ENCODE data around the gene SLC43A1. TPM values are rescaled to one million over a fixed set of nuclear protein-coding genes. Genes with fewer than 3 reads are reported as not detected.
A peak's percentile ranks its signal among the peaks of the same experiment; 100 is the strongest.

SLC43A1 gene
- total RNA-seq, 1 donor from 2014 or later = 9.1 TPM

DNA sequence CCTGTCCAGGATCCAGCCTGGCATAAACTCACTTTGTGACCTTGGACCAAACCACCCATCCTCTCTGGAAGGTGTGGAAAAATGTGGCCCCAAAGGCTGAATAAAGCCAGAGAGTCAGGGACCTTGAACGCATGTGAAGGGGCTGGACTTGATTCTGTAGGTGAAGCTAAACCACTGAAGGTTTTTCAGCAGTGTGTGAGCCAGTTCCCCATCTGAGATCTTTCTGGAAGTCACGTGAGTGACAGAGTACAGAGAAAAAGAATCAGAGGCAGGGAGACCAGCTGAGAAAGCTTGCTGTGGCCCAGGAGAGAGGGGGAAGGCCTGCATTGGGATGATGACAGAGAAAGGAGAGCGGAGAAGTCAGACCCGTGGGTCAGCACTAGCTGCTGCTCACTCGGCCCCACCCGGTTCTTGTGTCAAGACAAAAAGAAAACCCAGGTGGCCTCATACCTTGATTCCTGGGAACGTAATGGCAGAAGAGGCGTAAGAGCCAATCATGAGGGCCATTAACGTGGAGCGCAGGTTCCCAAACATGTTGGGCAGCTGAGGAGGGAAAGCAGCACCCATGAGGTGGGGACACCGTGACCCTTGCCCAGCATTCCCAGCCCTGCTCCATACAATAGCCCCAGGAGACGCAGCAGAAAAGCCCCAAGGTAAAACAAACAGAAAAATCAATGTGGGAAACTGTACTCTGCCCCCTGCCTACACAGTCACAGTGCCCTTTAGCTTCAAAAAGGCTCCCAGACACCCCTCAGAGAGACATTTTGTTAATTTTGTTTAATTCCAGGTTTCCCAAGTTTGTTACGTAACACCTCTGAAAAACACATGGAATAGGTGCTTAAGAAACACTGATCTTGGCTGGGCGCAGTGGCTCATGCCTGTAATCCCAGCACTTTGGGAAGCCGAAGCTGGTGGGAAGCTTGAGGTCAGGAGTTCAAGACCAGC is 17.9 kb downstream of the SLC43A1 start:
- DNase-seq = no peak

DNA sequence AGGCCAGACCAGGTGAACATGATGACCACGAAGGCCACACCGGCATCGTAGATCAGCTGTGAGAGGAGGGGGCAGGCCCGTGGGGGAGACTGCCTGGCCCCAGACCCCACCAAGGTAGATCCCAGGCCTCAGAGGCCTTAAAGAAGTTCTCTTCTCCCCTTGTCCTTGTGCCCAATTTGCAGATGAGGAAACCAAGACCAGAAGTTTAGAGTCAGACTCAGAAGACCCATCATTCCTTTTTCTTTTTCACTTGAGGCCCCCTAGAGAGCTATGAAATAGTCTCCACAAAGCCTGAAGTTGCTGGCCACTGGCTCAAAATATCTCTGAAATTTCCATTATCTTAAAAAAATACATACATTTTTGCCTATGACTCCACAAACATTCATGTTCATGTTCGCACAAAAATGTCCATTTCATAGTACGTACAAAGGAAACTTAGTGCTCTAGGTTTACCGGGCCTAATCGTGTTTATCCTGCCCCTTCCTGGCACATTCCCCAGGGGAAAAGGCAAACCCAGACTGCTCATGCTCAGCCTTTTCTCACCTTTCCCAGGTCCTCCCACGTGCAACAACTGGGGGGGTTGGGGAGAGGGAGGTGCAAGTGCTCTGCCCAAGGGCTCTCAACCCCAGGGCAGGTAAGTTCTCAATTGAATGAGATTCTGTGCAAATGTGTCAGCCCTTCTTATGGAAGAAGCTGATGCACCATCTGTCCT is 19.2 kb downstream of the SLC43A1 start:
- DNase-seq = no peak

DNA sequence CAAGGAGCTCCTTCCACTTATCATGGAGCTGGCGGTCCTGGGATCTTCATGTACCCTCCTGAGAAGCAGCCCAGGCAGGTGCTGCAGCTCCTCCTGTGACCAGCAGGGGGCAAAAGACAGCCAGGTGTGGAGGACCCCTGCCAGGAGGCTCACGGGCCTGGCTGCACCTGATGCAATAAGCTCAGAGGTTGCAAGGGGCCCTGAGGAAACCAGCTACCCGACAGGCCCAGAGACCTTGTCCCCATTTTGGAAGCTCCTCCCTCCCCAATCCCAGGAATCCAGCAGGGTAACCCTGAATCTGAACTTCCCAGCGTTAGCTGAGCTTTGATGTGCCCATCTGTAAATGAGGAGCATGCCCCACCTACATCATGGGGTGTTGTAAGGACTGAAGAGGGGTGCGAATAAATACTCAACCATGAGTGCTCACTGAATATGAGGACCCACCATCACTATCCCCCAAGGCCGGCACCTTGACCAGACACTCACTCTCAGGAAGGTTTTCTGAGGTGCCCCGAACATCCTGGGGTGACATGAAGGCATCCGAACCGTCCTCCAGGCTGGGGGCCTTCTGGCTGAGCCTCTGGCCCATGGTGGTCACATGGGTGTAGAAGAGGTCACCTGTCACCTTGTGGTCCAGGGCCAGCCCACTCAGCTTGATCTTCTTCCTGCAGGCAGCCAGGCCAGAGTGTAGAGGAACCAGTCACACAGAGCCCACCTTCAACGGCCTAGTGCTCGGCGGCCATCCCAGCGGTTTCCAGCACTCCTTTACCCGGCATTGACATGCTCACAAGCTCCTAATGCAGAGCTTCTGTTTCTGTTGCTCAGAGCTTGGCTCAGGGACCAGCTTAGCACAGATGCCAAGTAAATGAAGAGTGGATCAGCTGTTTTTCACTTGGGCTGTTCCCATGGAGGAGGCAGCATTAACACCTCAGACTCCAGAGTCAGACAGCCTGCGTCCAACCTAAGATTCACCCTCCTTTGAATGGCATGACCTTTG is 21.7 kb downstream of the SLC43A1 start:
- peak; percentile 65 for DNase-seq

DNA sequence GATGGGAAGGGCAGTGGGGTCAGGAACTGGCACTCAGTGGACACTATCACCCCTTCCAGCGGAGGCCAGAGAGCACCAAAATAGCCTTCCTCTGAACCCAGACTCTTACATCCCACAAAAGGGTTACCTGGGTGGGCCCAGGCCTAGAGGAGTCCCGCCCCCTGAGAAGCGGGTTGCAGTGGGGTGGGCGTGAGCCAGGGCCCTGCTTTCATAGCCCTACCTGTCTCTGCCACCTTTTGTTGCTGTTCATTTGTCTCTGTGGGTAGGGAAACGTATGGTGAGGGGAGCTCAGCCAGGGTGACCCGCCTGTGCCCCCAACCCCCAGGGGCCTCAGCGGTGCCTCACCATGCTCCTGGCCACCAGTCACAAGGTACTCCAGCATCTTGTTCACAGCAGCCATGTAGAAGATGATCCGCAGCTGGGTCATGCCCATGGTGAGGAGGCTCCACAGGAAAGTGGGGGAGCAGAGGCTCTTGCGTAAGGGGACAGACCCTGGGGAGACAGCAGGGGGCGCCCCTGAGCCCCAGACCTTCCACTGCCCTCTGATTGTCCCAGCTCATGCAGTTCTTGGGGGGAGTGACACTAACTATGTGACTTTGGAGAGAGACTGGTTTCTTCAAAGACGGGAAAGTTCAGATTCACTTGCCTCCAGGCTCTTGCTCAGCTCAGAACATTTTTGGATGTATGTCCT is 24.0 kb downstream of the SLC43A1 start:
- DNase-seq = no peak

DNA sequence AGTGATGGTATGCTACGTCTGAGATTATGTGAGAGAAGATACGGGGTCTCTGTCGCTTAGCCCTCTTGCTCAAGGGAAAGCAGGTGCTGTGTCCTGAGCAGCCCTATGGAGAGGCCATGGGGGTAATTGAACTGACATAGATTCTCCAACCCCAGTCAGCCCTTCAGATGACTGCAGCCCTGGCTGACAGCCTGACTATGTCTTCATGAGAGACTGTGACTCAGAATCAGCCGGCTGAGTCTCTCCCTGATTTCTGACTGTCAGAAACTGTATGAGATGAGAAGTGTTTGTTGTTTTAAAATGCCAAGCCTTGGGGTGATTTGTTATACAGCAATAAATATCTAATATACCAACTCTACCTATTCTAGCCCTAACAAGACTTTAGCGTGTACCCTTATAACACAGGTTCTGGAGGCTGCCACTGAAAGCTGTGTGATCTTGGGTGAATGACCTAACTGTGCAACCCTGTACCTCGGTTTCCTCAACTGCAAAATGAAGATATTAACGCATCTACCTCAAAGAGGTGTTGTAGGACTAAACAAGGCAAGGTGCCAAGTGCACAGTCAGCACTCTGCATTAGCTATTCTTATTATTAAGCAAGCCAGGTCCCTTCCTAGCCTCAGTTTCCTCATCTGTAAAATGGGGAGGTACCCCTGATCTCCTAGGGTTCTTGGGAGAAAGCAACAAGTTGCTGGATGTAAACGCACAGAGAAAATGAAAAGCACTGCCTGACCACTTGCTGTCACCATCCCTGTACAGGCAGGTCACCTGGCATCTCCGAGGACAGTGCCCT is 24.9 kb downstream of the SLC43A1 start:
- DNase-seq = no peak

DNA sequence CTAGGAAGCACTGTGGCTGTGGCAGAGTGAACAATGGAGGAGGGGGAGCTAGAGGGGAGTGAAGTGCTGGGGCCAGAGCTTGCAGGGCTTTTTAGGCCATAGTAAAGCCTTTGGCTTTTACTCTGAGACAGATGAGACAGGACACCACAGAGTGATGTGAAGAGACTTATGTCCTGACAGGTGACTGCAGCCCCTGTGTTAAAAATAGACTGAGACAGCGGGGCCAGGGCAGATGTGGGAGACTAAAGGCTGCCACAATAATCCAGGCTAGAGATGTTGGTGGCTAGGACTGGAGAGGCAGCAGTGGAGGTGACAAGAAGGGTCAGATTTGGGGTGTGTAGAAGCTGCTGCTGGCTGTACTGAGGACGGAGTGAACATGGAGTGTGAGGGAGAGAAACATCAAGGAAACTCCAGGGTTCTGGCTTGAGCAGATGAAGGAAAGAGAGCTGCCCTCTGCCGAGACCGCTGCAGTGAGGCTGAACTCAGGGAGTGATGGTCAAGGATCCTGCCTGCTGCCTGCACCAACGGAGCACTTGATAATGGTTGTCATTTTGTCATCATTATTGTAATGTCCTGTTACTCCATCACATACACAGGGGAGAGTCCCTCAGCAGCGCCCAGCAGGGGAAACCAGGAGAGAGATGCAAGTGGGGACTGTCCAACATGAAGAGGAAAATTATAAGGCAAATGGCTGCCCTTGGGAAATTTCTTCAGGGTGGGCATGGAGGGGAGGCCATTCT is 27.4 kb downstream of the SLC43A1 start:
- DNase-seq = peak; percentile 30

DNA sequence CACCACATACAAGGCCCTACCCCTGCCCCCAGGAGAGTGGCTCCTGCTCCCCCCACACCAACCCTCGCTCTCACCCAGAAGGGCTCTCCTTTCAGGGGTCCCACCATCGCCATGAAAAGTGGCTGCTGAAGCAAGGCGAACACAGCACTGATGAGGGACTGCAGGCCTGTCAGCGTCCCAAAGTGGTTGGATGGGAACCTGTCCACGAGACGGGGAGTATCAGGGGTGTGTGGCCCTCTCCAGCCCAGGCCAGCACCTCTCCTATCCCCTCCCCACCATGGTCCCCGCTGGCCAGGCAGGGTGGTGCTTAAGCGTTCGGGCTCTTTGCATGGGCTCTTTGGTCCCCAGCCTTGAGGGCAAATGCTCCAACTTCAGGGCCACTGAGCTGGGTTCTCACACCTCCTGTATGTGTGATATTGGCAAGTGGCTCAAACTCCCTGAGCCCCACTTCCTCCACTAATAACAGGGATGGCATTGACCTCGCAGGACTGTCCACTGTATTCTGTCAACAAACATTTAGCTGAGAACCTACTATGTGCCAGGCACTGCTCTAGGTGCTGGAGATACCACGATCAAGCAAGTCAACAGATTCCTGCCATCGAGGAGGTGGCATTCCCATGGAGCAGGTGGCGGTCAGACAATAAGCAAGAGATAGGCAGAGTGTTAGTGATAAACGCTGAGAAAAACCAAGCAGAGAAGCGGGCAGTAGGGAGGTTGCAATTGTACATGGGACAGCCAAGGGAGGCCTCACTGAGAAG is 28.3 kb downstream of the SLC43A1 start:
- no peak for DNase-seq

DNA sequence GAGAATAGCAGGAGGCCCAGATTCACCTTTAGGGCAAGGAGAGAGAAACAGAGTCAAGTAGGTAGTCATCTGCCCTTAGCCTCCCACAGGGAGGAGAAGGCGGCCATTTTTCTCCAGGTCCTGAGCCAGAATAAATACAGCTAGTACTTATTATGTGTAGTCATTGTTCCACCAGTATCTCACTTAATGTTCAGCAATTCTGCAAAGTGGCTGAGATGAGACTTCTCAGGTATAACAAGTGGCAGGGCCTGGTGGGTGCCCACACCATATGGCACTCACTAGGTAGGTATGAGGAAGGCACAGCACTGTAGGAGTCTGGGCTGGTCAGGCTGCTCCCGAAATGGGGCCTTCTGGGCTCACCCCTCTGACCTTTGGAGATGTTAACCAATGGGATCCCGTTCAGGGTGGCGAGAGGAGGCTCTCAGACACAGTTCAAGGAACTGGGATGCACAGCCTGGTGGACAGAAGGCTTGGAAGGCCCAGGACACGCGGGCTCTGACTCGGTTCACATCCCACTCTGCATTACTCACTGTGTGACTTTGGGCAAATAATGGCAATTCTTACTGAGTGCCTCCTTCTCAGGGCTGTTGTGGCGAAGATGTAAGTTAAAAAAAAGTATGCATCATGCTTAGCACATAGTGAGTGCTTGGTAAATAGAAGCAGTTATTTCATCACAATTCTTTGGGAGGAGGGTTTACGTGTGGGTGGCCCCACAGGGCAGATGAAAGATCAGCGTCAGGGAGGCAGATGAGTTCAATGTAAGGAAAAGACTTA is 30.1 kb downstream of the SLC43A1 start:
- no peak for DNase-seq

DNA sequence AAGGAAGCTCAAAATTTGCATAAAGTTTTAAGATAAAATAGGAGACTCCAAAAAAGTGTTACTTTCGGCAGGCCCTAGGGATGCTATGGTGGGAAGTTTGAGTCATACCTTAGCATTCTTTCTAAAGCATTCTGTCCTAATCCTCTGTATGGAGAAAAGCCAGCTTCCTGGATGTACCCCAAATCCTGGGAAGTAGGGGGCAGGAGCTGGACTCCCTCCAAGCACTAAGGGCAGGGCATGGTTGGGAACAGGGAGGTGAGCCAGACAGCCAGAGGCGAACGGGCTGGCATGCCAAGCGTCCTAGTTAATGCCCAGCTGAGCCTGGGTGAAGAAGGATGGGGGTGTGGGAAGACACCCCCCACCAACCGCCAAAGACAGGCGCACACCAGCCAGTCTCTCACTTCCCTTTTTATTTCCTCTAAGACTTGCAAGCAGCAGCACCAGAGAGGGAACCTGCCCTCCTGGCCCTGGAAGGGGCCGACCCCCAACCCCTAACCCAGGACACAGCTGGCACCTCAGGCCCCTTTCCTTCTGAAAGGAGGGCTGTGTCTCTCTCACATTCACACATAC is 31.3 kb downstream of the SLC43A1 start:
- no peak for DNase-seq

DNA sequence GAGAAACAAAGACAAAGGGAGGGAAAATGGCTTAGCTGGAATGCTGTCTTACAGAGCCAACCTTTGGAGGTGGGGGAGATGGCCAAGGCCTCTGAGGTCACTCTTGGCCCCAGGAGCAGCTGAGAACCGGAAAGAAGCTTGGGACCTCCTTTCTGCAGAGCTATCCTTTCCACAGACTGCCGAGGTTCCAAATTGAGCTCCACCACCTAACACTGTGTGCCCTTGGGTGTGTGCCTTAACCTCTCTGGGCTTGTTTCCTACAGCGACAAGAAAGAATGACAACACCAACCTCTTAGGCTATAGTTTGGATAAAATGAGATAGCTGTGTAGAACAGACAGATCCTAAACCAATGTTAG is 32.0 kb downstream of the SLC43A1 start:
- DNase-seq = no peak

DNA sequence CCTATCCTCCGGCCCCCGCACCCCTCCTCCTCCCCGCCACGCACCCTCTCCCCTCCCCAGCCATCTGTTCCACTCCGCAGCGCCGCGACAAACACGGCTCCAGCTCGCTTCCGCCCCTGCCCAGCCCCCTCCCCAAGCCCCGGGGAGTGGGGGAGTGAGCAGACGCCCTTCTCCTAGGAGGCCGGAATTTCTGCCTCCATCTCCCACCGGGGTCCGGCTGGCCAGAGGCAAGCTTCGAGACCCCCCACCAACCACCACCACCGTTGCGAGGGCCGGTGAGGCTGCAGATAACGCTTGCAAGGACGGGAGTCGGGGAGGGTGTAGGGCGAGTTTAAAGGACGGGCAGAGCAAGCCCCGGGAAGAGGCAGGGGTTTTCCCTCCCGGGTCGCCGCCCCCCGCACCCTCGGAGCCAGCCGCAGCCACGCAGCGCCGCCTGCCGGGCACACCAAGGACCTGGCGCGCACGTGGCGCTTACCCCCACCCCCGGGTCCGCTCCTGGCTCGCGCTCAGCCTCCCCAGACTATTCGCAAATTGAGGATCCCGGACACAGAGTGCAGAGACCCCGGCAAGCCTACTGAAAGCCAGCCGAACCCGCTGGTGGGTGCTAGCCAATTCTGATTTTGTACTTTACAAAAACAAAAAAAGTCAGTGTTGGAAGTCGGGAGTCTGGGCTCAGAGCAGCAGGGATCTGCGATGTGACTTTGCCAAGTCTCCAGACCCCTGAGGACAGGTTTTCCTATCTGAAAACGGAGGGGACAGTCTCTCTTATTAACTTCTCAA is 32.5 kb downstream of the SLC43A1 start:
- DNase-seq = peak; percentile 67

DNA sequence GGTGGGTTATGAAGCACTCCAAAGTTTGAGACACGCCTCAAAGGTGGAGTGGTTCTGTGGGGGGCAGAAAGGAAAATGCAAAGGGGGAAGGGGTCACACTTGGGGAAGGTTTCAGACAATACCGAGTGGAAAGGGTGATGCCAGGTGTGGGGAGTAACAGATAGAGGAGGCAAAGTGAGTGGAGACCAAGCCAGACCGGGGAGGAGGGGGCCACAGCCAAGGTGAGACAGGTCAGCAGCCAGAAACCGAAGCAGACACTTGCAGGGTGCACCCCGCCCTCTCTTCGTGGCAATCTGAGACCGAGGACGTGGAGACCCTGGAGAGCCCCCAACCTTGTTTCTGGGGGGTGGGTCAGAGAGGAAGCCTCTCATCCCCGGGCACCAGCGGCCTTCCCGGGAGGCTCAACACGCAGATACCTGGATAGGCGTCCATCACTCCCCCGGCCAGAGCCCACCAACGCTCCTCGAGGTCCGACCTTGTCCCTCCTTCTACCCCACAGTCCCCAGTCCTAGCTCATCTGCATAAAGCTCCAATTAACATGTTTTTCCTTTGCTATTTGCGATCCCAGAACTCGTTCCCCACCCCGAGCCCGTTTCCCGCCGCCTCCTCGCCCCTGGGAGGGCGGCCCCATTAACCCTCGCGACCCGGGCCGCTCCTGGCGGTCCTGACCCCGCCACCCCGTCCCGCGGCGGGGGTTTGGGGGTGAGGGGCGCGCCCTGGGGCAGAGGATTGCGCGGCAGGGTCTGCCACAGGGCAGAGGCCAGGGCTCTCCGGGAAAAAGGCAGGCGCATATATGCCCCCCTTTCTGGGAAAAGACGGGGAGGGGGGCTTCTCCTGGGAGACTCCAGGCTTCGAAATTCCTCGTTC is 33.4 kb downstream of the SLC43A1 start:
- DNase-seq = no peak

DNA sequence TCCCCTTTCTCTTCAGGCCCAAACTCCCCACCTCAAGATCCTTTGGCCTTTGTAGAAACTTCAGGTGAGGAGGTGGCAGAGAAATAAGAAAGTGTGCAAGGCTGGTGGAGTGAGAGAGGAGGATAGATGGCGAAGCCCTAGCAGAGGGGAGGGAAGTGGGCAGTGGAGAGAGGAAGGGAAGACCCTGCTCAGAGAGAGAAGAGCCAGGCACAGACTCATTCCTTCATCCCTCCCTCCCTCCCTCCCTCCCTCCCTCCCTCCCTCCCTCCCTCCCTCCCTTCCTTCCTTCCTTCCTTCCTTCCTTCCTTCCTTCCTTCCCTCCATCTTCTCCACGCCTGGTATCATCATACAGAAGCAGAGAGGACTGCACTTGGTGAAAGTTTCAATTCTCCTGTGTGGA is 34.2 kb downstream of the SLC43A1 start:
- DNase-seq = no peak

DNA sequence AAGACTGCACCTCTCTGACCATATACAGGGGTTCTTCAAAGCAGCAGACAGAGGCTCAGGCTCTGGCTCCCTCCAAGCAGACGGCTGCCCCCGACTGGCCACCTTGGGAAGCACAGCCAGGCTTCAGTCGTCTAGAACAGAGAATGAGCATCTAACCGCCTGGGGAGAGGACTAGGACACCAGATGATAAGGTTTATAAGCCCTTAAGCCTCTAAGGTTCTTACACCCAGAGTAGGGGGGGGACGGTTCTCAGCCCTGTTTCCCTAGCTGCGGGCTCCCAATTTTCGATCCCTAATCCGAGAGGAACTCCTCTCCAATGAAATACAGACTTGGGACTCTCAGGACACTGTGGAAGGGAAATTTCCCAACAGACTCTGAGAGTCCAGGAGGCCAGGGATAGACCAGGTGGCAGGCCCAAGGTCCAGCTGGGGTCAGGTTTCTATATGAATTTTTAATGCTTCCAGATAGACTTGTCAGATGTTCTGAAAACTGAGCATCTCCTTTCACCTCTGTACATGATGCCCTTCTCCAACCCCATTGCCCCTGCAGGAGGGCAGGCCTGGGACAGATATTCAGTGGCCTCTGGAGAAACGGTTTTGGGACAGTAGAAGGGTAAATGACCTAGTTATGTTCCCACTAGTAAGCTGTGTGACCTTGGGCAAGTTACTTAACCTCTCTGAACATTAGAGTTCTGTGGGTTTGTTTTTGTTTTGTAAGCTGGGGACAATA is 34.9 kb downstream of the SLC43A1 start:
- DNase-seq = peak; percentile 59

DNA sequence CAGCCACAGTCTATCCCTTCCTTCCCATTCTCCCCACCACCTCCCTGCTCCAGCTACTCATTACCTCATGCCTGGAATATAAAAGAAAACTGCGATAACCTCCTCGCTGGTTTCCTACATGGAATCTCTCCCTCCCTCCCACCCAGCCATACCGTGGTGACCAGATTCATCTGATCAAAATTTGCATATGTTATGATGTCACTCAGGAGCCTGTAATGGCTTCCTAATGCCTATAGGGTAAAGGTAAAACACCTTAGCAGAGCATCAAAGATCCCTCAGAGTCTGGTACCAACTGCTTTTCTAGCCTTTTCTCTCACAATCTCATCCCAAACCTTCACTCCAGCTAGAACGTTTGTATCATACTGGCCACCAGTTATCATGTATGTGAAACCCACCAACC is 35.6 kb downstream of the SLC43A1 start:
- DNase-seq = no peak

Measured in tongue (tissue), 2 donors.